Measurements from ENCODE around the gene E2F4.
A peak's percentile ranks its signal among the peaks of the same experiment; 100 is the strongest.

E2F4 gene

GRCh38 chr16:67158637-67159600, 33.0 kb upstream of the E2F4 start:
- peak; percentile 86 for DNase-seq

DNA sequence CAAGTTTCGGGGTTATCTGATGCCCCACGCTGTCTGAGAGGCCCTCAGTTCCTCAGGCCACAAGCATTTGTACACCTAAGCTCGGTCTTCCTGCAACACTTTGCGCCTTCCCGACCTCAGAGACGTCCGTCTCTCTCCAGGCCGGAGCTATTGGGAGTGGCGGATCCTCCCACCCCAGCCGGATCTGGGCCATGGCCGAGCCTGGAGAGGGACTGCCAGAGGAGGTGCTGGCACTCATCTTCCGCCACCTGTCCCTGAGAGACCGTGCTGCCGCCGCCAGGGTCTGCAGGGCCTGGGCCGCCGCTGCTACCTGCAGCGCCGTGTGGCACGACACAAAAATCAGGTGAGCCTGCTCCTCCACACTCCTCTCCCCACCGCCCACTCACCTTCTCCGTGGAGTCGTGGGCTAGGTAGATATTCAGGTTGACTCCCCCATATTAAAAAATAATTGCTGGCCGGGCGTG, 30.3 kb upstream of the E2F4 start:
- DNase-seq: no peak

DNA sequence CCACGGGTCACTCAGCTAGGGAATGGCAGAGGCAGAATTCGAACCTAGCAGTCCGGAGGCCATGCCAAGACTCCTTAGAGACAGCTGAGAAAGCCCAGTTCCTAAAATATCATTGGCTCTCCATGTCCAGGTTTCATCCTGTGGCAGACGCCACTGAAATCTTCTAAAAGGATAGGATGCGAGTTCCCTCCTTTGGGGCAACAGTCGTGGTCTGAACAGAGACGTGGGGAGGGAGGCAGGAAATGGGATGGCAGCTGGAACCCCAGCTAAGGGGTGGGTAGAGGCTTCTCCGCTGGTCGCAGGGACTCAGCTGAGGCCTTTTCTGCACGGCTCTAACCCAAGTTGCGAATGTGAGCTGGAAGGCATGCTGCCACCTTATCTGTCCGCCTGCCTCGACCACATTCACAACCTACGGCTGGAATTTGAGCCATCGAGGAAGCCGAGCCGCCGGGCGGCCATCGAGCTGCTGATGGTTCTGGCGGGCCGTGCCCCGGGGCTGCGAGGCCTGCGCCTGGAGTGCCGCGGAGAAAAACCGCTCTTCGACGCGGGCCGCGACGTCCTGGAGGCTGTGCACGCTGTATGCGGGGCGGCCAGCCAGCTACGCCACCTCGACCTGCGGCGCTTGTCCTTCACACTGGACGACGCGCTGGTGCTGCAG, 29.3 kb upstream of the E2F4 start:
- DNase-seq: no peak

DNA sequence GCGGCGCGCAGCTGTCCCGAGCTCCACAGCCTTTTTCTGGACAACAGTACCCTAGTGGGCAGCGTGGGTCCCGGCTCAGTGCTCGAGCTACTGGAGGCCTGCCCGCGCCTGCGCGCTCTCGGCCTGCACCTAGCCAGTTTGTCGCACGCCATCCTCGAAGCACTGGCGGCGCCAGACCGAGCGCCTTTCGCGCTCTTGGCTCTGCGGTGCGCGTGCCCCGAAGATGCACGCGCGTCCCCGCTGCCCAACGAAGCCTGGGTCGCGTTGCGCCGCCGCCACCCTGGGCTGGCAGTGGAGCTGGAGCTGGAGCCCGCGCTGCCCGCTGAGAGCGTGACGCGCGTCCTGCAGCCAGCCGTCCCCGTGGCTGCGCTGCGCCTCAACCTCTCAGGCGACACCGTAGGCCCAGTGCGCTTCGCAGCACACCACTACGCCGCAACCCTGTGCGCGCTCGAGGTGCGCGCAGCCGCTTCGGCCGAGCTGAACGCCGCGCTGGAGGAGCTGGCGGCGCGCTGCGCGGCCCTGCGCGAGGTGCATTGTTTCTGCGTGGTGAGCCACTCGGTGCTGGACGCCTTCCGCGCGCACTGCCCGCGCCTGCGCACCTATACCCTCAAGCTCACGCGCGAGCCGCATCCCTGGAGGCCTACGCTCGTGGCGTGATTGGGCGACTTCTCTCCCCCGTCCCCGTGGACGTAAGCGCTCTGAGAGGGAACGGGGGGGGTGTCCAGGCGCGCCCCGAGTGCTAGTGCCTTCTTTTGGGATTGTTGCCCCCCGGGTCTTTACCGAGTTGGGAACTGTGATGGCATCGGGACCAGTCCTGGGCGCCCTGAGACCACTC, 28.6 kb upstream of the E2F4 start:
- peak; percentile 49 for DNase-seq

DNA sequence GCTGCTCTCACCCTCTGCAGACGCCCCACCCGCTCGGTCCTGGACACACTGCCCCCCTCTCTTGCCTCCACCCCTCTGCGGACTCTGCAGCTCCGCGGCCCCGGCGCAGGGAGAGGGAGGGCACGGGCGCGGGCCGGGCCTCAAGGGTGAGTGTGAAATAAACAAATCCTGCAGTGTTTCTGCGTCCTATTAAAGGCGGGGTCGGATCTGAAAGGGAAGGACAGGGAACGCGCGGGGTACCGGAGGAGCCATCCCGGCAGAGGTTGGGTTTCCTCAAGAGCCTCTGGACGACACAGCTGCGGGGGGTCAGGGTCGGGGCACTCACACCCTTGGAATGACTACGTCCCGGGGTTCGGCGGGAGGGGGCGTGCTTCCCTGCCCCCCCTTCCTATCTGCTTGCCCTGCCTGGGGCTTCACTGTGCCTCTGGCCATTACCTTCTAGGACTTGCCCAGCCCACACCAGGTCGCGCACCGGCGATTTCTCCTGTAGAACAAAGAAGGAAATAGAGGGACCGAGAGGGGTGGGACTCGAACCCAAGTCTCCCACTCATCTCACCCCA, 27.9 kb upstream of the E2F4 start:
- DNase-seq: no peak

DNA sequence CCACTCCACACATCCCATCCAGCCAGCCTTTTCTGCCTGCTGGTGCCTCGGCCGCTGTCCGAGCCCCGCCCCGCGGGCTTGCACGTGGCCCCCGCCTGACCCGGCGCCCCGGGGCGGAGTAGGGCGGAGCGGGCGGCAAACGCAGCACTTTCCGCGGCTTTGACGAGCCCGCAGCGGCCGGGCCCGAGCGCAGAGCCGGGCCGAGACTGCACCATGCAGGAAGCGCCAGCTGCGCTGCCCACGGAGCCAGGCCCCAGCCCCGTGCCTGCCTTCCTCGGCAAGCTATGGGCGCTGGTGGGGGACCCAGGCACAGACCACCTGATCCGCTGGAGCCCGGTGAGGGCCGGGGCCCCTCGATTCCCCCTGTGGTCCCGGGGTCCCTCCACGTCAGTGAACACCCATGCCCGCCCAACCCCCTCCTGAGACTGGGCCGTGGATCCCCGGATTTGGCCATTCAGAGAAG, 27.3 kb upstream of the E2F4 start, which contains the start of gene HSF4:
Gene HSF4, plus strand, starts transcription at position 147 of the 463 bp plus-strand sequence. Its CDS starts 67 bp downstream, at position 214.
- no peak for DNase-seq

DNA sequence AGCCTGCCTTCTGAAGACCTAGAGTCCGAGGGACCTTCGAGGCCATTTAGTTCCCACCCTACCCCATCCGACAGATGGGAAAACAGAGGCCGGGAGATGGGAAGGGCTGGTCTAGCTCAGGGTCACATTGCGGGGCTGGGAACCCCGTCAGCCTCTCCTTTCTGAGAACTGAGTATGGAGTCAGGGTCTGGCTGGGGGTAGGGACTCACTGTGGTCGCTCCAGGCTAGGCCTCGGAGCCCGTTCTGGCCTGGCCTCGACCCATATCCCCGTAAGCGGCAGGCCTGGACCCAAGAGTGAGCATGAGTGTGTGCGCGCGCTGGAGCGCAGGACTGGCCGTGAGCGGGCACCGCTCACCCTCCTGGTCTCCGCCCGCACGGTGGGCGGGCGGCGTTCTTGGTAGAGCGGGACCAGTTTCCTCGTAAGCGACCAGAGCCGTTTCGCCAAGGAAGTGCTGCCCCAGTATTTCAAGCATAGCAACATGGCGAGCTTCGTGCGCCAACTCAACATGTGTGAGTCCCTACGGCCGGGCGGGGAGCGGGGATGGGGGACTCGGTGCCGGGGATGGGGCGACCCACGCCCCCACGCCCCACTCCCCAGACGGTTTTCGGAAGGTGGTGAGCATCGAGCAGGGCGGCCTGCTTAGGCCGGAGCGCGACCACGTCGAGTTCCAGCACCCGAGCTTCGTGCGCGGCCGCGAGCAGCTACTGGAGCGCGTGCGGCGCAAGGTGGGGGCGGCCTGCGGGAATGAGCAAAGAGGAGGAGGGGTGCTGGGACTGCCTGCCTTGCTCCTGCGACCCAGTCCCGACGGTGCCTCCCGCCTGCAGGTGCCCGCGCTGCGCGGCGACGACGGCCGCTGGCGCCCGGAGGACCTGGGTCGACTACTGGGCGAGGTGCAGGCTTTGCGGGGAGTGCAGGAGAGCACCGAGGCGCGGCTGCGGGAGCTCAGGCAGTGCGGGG, 26.6 kb upstream of the E2F4 start:
- no peak for DNase-seq

GRCh38 chr16:67166110-67166547, 25.8 kb upstream of the E2F4 start:
- DNase-seq: no peak

DNA sequence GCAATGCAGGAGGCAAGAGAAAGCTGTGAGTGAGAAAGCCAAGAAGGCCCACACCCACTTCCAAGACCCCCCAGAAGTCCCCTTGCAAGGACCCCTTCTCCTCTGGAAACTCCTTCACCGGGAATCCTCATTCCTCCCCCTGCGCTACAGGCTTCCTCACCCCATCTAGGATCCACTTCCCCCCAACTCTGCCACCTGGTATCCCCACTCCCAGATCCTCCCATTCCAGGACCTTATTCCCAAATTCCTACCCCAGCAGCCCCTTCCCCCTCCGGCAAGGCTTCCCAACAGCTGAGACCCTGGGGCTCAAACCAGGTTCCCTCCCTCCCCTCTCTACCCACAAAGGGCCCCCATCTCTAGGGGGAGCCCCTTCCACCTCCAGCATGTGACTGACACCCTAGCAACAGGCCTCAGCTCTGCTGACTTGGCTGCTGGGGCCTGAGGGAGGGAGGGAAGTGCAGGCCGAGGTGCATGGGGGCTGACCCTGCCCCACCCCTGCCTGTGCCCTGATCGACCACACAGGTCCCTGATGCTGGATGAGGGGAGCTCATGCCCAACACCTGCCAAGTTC, 25.3 kb upstream of the E2F4 start:
- no peak for DNase-seq

GRCh38 chr16:67167588-67167987, 24.4 kb upstream of the E2F4 start:
- DNase-seq: no peak

- DNase-seq: no peak
These were observed 22.9 kb upstream of the E2F4 start for GRCh38 chr16:67169011-67169451.

GRCh38 chr16:67169642-67170167, 22.2 kb upstream of the E2F4 start:
- no peak for DNase-seq

GRCh38 chr16:67170168-67170948, 21.6 kb upstream of the E2F4 start, which contains the start of gene NOL3:
Gene NOL3, plus strand, starts transcription at chr16:67170538.
- DNase-seq: peak; percentile 58

- DNase-seq: no peak
These were observed 20.9 kb upstream of the E2F4 start for GRCh38 chr16:67170949-67171649.

- DNase-seq: no peak
These were observed 18.6 kb upstream of the E2F4 start for GRCh38 chr16:67173323-67173722.

GRCh38 chr16:67173808-67174705, 17.9 kb upstream of the E2F4 start:
- DNase-seq: peak; percentile 64

- DNase-seq: no peak
These were observed 17.2 kb upstream of the E2F4 start for GRCh38 chr16:67174706-67175231.

DNA sequence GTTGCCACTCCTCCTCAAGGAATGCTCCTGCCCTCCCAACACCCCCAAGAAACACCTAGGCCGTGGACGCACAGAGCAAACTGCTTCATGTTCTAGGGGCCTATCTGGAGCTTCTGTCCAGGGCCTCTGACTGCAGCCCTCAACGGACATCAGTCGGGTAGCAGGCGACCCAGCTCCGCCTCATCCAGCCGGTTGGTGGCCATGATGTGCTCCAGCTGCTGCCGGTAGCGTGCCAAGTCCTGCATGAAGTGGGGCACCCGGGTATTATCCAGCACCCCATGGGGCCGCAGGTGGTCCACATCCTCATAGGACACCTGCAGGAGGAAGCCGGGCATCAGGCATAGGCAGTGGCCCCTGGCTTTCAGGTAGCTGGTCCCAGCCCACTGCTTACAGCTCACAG, 15.3 kb upstream of the E2F4 start:
- DNase-seq: no peak
